ENCODE measurements around the gene DCP1B. TPM values are rescaled to one million over a fixed set of nuclear protein-coding genes. Genes with fewer than 3 reads are reported as not detected.
A peak's percentile ranks its signal among the peaks of the same experiment; 100 is the strongest.

Gene DCP1B
- total and polyA plus RNA-seq, 10 donors: 5.5 to 20.8 (median 13.8) TPM

GRCh38 chr12:1978078-1978862 is 26.0 kb downstream of the DCP1B start:
- Histone ChIP-seq H3K36me3 (peaks cover 0 to 7% (median 0%) of the 10 kb centered on the region in 6 donors), H3K27me3 (replicated peaks in 1 of 7) (no peaks in the 10 kb centered on the region), H3K4me1 (peaks cover 0 to 9% (median 0%) of the 10 kb centered on the region in 6 donors), H3K4me3 (no peak overlapping the region), H3K27ac (no peak overlapping the region), H3K9me3 (no peaks in the 10 kb centered on the region)
- no peak for DNase-seq
- TF ChIP-seq CTCF (IDR thresholded peaks at IDR 0.05 in 8 of 11, conservative IDR thresholded peaks at IDR 0.05 in 3 of 11) (no peak), POLR2A (IDR thresholded peaks at IDR 0.05) (no peak), POLR2AphosphoS5 (IDR thresholded peaks at IDR 0.05) (no peak)
- intact Hi-C loops (cut with DNase I; ENCODE audit: low total_unique reads): no loop called here
- 84 to 91% (median 88%) methylated on average over 4 of the region's 4 CpGs for WGBS, 5 donors

GRCh38 chr12:1977588-1977987 is 26.7 kb downstream of the DCP1B start:
- DNase-seq: no peak
- peaks cover 0 to 7% (median 0%) of the 10 kb centered on the region in 6 donors for H3K36me3 ChIP-seq
- intact Hi-C loops (cut with DNase I; ENCODE audit: low total_unique reads): no loop called here
- WGBS, 5 donors: 34 to 63% (median 40%) methylated on average over 1 of the region's 1 CpG
- no peak for TF ChIP-seq POLR2A (IDR thresholded peaks at IDR 0.05)
- no peak for TF ChIP-seq CTCF (IDR thresholded peaks at IDR 0.05 in 8 of 11, conservative IDR thresholded peaks at IDR 0.05 in 3 of 11)
- no peak for TF ChIP-seq POLR2AphosphoS5 (IDR thresholded peaks at IDR 0.05)
- H3K27ac ChIP-seq: no peak overlapping the region
- no peak overlapping the region for H3K4me3 ChIP-seq
- no peaks in the 10 kb centered on the region for H3K27me3 ChIP-seq (replicated peaks in 1 of 7)
- H3K4me1 ChIP-seq: peaks cover 0 to 9% (median 0%) of the 10 kb centered on the region in 6 donors
- no peaks in the 10 kb centered on the region for H3K9me3 ChIP-seq

- TF ChIP-seq POLR2AphosphoS5 (IDR thresholded peaks at IDR 0.05) (no peak), POLR2A (IDR thresholded peaks at IDR 0.05) (no peak), CTCF (IDR thresholded peaks at IDR 0.05 in 8 of 11, conservative IDR thresholded peaks at IDR 0.05 in 3 of 11) (no peak)
- WGBS, 5 donors: 91 to 95% (median 93%) methylated on average over 6 of the region's 6 CpGs
- intact Hi-C loops (cut with DNase I; ENCODE audit: low total_unique reads): no loop called here
These were observed 27.1 kb downstream of the DCP1B start for GRCh38 chr12:1977109-1977508.

GRCh38 chr12:1974812-1975211 is 29.4 kb downstream of the DCP1B start:
- Histone ChIP-seq H3K27ac (peak overlapping the region in 4 of 8 donors; percentile 3 to 33 (median 8)), H3K27me3 (replicated peaks in 1 of 7) (no peaks in the 10 kb centered on the region), H3K9me3 (no peaks in the 10 kb centered on the region), H3K4me1 (peaks cover 0 to 10% (median 0%) of the 10 kb centered on the region in 6 donors), H3K36me3 (peaks cover 0 to 7% (median 0%) of the 10 kb centered on the region in 6 donors), H3K4me3 (no peak overlapping the region)
- no peak for TF ChIP-seq CTCF (IDR thresholded peaks at IDR 0.05 in 8 of 11, conservative IDR thresholded peaks at IDR 0.05 in 3 of 11)
- no peak for TF ChIP-seq POLR2A (IDR thresholded peaks at IDR 0.05)
- intact Hi-C loops (cut with DNase I; ENCODE audit: low total_unique reads): no loop called here
- no peak for DNase-seq
- 83 to 88% (median 86%) methylated on average over 1 of the region's 1 CpG for WGBS, 5 donors

More at GRCh38 chr12:1977109-1977508, 27.1 kb downstream of the DCP1B start:
- Histone ChIP-seq H3K27me3 (replicated peaks in 1 of 7) (no peaks in the 10 kb centered on the region), H3K36me3 (peaks cover 0 to 7% (median 0%) of the 10 kb centered on the region in 6 donors), H3K4me3 (no peak overlapping the region), H3K9me3 (no peaks in the 10 kb centered on the region), H3K27ac (no peak overlapping the region), H3K4me1 (peaks cover 0 to 9% (median 0%) of the 10 kb centered on the region in 6 donors)
- no peak for DNase-seq
